GM21717 (cell line): ENCODE data around the gene POLR2F.

Source experiments
- ATAC-seq: cut with Tn5 transposase; IDR thresholded peaks from one replicate; pipeline ENCODE4 v1.9.1; 2021; ENCODE audit warnings: mild to moderate bottlenecking, moderate library complexity; ENCODE audit not compliant: unreplicated experiment

Gene POLR2F

DNA sequence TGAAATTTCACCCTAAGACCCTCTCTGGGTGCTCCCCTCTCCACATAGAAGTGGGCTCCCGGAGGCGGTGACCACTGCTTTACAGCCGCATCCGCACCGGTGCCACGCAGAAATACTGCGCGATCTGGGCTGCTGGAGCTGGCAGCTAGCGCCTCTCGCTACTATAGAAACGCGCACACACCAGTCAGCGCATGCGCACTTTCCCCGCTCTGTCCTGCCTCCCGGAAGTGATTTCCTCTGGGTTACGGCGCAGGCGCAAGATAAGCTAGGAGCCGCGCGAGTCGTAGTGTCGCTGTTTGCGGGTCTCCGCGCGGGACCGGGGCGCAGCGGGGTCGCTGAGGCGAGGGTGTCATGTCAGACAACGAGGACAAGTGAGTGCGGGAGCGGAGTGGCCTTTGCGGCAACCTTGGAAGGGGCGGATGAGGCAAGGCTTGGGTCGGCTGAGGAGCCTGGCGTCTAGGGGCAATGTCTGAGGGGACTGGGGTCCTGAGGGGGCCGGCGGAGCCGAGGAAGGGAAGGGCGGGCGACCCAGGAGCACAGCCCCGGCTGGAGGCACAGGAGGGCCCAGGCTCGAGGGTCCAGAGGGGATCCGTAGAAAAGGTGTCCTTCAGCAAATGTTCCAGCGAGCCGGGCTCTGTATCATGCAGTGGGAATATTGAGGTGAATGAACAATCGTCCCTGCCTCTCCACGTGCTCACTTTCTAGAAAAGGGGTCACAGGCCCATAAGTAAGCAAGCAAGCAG, at the start of gene POLR2F, which contains the start of gene C22orf23:
TSS of gene POLR2F (plus strand) at position 263 of the 743 bp plus-strand sequence. CDS start at position 352, 89 bp downstream.
TSS of gene C22orf23 (minus strand) at position 165 of the 743 bp plus-strand sequence. CDS start 452 bp downstream, outside the sequence.
- ATAC-seq: peak; percentile 59

DNA sequence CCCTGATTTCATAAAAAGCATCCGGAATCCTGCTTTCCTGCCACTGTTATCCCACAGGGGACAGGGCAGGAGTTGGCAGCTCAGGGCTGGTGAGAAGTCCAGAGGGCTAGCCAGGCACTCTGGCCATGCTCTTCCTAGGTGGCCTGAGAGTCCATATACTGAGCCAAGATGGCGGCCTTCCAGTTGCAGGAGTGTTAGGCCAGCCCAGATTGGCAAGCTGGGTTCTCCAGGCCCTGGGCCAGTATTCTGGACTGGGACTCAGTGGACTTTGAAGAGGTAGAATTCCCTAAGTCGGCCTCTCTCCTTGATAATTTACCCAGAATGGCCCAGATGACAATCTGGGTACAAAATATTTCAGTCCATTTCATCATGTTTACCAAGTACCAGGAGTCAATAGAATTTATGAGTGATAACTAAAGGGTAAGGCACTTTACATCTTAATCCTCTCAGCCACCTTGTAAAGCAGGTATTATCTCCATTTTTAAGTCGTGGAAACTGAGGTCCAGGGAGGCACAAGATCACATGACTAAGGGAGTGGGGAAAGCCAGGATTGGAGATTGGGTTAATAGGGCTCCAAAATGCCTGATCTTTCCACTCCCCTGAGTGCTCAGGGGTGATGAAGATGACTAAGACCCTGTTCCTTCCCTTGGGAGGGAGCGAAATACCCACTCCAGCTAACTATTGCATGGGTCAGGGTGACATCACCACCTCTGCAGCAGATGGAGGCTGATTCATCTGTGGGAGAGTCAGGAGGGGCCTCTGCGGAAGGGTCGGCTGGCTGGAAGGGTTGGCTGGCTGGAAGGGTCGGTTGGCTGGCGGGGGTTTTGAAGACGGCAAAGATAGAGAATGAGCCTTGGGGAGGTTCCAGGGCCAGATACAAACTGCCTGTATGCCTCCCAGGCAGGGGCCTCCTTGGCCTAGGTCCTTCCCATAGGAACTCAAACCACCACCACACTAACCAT, 48.6 kb upstream of the POLR2F start:
- no peak for ATAC-seq

DNA sequence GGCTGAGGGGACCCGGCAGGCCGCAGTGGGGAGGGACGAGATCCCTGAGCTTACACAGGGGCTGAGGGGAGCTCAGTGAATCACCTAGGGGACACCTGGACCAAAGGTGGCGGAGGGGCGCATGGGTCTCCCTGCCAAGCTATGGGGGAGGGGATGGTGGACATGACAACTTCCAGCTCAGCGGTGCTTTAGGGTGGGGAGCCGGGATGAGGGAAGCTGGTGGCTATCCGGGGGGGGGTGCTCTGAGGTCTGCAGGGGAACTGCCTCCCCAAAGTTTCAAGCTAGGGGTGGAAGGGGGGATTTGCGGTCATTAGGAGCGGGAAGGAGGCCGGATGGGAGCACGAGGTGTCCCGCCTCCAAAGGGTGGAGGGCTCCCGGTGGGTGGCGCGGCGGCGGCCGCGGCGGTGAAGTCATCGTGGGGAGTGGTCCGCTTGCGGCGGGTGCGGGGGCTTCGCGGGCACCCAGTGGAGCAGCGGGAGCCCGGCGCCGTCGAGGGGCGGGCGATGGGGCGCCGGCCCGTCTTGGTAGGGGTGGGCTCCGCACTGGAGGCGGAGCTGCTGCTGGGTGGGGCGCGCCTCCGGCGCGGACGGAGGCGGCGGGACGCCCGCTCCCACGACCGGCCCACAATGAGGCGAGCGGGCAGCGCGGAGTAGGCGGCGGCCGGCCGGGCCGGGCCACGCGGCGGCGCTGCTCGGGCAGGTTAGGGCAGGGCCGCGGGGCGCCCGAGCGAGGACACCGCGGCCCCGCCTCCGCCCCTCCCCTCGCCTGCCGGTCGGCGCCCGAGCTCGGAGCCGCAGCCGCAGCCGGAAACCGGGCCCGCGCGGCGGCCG, 47.8 kb upstream of the POLR2F start, which contains the start of gene MICALL1:
TSS of gene MICALL1 (plus strand) at position 764 of the 830 bp plus-strand sequence. CDS start 126 bp downstream, outside the sequence.
- peak; percentile 73 for ATAC-seq

DNA sequence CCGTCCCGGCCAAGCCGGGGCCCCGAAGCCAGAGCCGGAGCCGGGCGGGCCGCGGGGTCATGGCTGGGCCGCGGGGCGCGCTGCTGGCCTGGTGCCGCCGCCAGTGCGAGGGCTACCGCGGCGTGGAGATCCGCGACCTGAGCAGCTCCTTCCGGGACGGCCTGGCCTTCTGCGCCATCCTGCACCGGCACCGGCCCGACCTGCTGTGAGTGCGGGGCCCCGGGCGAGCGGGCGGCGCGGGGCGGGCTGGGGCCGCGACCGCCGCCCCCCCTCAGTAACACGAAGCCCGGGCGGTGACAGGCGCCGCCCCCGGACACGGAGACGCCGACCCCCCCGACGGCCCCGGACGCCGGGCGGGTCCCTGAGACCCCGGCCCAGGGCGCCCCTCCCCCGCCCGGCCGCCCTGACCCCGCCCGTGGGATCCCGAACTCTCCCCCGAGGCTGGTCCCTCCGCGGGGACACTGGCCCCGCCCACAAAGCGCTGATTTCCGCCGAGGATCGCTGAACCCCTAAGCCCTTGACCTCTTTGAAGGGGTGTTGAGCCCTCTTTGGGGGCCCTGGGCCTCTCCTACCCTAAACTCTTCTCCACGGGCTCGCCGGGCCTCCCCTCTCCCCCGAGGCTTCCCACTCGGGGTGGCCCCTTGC, 47.0 kb upstream of the POLR2F start:
- ATAC-seq: no peak

DNA sequence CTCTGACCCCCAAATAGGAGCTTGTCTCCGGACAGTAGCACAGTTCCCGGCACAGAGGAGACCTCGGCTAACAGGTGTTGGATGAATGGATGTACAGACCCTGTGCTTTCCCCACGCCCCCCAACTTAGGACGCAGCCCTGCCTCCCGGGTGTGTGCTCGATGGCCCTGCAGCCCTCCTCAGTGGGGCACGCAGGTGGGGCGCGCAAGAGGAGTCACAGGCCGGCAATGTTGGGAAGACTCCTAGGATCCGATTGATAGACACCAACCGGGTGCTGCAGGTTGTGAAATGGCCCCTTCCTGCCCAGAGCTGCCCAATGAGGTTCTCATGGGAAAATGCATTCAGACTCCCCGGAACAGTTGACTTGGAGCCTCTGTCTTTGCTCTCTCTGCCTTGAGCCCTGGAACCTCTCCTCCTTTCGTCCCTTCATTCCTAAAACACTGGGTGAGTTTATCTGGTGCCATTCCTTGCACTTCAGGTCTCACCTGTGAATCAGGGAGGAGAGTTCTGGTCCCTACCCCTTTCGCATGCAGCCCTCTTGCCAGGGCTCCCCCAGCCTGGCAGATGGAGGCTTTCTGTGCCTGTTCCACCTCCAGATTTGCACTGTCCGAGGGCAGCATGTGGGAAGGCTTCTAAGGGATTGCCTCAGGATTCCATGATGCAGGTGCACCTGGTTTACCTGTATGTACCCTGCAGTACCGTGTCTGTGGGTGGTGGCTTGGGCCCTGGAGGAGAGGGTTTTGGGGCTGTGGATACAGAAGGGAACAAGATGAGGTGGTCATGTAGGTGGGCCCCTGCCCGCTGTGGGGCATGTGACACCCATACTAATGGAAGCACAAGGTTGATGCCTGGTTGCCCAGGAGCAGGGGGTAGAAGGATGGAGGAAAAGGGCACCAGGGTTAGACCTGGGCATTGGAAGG, 46.2 kb upstream of the POLR2F start:
- no peak for ATAC-seq

DNA sequence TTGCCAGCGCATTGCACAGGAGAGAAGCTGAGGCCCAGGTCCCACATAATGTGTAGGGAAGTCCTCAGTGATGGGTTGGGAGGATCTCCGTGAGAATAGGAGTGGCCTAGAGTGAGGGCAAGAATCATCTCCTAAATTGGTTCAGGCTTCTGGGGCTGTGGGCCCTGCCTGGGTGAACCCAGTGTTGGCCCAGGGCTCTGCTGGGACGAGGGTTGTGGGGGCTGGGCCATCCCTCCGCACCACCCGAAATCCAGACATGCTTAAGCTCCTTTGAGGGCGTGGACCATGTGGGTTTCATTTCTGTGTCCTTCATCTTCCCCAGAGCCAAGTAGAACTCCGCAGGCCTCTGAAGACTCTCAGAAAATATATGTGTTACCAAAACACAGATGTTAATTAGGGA, 43.7 kb upstream of the POLR2F start:
- no peak for ATAC-seq

DNA sequence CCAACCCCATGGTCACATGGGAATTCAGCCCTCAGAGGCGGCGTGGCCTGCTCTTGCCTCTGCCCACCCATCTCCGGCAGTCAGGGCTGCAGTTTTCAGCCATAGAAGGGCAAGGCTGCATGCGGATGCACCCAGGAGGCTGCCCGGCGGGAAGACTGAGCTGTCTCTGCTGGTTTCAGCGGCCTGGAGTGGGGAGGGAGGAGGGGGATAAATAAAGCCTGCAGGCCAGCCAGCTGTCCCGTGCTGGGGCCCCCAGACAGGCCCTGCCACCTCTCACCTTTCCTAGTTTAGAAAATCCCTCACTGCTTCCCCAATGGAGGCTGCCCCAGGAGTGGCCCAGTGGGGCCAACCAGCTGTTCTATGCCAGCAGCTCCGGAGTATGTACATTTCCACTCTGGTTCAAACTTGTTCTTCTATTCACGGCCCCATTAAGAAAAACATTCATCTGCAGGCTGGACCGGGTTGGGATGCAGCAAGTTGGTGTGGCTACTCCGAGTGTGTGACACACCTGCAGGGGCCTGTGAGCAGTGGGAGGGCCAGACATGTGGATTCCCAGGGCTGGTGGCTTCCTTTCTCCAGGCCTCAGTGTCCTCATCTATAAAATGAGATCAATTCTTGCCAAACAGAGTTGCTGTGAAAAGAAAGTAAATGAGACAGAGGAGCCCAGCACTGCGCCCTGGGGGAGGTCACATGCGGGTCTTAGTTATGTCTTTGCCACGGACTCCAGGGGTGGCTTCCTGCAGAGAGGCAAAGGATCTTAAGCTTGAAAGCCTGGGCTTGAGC, 42.4 kb upstream of the POLR2F start:
- no peak for ATAC-seq

DNA sequence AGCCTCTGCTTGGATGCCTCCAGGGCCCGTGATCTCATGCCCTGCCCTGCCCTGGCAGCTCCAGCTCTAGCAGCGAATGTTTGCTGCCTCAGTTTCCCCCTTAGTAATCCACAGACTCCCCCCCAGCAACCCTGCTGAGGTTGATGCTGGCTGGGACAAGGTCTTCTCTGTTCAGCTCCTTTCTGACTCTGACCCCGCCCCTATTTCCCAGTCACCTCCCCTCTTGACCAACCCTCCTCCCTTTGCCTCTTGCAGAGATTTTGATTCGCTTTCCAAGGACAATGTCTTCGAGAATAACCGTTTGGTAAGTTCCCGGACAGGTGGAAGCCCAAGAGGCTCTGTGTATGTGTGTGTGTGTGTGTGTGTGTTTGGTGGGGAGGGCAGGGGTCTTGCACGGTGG, 41.8 kb upstream of the POLR2F start:
- ATAC-seq: no peak

DNA sequence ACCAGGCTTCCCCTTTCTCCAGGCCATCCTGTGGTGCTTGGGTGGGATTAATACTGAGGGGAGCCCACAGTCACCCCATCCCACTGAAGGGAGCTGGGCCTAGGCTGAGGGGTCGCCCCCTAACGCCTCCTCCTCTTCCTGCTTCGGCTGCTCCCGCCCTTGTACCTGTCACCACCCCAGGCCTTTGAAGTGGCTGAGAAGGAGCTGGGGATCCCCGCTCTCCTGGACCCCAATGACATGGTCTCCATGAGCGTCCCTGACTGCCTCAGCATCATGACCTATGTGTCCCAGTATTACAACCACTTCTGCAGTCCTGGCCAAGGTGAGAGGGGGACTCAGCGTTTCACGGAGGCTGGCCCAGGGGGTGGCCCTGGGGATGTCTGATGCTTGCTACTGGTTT, 41.3 kb upstream of the POLR2F start:
- ATAC-seq: no peak

DNA sequence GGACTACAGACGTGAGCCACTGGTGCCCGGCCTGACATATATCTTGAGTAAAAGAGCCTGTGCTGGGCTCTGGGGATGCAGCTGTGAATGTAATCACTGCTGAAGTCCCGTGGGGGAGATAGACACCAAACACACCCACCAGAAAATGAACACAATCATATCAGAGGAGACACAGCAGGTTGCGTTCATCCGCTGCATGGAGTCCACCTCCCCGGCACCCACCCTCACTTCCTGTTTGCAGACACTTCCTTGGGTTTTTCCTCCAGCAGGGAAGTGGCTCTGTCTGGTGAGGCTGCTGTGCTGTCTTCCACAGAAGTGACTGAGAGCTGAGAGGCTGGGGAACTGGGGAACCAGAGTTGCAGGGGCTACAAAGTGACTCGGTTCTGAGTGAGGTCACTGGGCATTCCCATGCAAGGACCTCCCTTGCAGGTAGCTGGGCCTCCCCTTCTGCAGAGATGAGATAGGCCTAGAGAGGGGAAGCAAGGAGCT, 40.2 kb upstream of the POLR2F start:
- no peak for ATAC-seq

DNA sequence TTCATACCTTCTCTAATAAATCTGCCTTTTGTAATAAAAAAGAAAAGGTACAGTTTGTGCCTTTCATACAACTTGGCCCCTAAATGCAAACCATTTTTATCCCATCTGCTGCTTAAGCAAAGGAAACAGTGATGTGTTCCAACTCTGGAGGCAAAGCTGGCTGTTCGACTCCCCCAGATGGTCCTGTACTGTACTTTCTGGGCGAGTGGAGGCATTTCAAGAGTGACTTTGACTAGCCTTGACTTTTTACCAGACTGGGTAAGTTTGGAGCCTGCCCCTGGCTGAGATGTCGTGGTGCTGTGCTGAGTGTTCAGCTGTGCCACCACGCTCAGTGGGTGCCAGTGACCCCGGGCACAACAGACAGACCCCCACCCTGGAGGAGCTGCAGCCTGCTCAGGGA, 37.2 kb upstream of the POLR2F start:
- ATAC-seq: no peak

DNA sequence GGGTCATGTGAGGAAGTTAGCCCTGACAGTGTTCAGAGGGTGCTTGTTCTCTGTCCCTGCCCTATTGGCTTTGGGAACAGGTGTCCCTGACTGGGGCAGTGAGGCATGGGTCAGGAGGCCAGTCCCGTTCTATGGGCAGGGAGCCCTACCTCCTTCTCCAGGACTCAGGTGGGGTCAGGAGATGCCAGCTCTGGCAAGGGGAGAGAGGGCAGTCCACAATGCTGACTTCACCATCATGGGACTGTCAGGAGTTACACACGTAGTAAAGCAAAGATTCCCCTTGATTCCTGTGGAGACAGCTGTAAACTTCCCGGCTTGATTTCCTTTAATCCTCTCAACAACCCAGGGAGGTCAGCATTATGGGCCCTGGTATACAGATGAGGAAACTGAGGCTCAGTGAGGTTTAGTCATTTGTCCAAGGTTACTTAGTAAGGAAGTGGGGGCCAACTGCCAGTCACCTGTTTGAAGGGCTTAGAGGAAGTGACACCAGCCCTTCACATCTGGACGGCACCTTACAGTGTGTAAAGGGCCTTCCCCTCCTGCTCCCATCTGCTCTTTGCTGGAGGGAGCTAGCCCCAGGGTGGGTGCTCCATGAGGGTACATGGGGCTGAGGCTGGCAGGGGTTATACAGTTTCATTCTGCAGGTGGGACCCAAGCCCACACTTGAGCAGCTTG, 35.5 kb upstream of the POLR2F start:
- ATAC-seq: no peak

DNA sequence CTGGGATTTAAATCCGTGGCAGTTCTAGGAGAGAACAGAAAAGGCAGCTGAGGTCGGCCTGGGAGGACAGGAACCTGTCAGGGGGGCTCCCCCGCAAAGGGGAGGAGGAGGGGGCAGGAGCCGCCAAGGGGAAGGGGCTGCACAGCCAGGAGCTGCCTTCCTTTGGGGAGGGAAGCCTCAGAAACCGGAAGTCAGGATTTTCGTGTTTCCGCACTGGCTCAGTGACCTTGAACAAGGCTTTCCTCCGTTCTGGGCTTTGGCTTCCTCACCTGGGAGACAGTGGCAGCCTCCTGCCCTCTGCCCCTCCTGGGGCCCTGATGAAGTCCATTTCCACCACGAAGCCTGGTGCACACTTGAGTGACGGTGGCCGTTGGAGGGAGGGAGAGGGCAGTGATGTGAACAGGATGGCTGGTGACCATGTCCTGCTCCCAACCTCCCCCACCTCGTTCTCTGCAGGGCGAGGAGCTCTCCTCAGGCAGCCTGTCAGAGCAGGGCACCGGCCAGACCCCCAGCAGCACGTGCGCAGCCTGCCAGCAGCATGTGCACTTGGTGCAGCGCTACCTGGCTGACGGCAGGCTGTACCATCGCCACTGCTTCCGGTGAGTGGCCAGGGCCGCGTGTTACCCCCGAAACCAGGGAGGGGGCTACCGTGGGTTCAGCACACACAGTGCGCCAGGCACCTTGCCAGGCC, 34.8 kb upstream of the POLR2F start:
- no peak for ATAC-seq

DNA sequence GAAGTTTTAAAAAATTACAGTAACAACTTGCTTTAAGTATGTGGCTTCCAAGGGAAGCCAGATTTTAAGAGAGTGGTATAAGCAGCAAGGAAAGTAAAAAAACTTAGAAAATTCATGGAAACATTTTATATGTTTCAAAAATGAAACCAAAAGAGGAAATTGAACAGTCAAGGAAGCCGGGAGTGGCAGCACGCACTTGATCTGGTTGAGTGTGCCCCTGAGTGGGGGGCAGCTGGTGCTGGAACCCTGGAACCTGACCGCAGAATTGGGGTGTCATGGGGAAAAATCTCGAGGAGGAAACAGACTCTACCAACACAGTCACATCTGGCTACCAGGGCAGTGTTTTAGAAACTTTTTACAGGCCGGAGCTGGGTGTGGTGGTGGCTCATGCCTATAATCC, 33.4 kb upstream of the POLR2F start:
- no peak for ATAC-seq

DNA sequence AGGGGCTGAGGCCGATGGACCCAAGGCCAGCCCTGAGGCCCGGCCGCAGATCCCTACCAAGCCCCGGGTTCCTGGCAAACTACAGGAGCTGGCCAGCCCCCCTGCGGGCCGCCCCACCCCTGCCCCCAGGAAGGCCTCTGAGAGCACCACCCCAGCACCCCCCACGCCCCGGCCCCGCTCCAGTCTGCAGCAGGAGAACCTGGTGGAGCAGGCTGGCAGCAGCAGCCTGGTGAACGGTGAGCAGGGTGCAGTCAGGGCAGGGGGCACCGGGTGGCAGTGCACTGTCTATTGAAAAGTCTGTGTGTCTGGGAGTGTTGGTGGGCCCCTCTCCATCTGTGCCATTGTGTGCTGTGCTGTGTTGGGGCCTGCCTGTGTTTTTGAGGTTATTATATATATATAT, 31.3 kb upstream of the POLR2F start:
- no peak for ATAC-seq

DNA sequence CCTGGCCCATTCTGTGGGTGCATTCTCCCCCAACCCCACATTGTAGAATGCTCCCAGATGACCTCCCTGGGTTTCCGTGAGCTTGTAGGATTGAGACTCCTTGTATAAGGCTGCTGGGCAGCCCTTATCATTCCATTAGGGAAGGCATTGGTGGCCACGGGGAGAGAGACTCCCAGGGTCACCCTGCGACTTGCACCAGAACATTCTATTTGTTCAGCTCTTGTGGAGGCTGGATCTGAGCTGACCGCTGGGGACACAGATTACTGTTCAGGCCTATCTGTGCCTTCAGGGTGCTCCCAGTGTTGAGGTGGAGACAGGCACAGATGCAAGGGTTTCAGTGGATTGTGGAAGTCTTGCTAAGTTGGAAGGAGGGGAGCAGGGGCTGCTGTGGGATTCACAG, 29.6 kb upstream of the POLR2F start:
- ATAC-seq: no peak

DNA sequence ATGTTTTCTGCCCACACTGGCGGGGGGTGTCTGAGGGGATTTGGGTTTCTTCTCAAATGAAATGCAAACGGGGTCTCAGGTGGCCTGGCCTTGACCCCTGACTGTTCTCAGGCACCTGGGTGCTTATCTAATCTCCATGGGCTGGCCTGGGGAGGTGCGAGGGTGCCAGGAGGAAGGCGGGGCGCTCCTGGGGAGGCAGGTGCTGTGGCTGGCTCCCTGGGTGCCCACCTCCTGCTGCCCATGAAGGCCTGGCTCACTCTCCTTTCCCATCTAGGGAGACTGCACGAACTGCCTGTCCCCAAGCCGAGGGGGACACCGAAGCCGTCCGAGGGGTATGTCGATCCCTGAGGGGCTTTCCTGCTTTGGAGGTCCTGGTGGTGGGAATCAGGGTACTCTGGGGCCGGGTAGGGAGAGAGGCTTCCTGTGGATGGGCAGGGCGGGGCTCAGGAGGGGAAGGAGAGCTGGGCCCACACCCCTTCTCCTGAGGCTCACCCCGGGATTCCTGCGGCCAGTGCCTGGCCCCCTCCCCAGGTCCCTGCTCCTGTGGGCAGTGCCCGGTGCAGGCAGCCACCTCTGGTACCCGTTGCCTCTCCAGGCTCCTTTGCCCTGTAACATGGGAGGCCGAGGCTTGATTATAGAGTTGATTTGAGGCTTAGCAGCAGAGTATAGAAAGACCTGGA, 29.0 kb upstream of the POLR2F start:
- ATAC-seq: no peak
